SK-N-MC (cell line): Measurements from ENCODE around the gene SLC35F3.

Experiments
- EZH2 ChIP-seq: fragments of 200-600 bp; sonication (generic); IDR thresholded peaks from one replicate; pipeline ENCODE4 v1.6.1; 2017; ENCODE audit warnings: antibody characterized with exemption
- POLR2AphosphoS5 ChIP-seq: IDR thresholded peaks from 2 replicates; pipeline ENCODE4 v1.6.1; 2012; ENCODE audit warnings: mild to moderate bottlenecking, low read depth, low read length, borderline replicate concordance

- no peak for TF ChIP-seq EZH2
- TF ChIP-seq POLR2AphosphoS5, result no peak
Observed at GRCh38 chr1:234199476-234200127, 295.1 kb downstream of the SLC35F3 start.
